Osteoblast (primary cell): Measurements from ENCODE around the gene UTS2B. TPM values are rescaled to one million over a fixed set of nuclear protein-coding genes. Genes with fewer than 3 reads are reported as not detected.

Experiments used
- DNase-seq: peaks from one replicate; pipeline ENCODE4 v3.0.0; 2011; ENCODE audit warnings: low spot score, mixed read lengths; ENCODE audit not compliant: insufficient read length; ENCODE audit errors: missing footprints
- H2AFZ ChIP-seq: 2 replicates; pipeline ENCODE4 v1.6.0; 2011; ENCODE audit warnings: mild to moderate bottlenecking, low read length
- H3K27ac ChIP-seq: 2 replicates; pipeline ENCODE4 v1.5.1; 2011; ENCODE audit warnings: mild to moderate bottlenecking, low read depth, low read length, moderate library complexity
- H3K27me3 ChIP-seq: 2 replicates; pipeline ENCODE4 v1.6.0; 2012; ENCODE audit warnings: mild to moderate bottlenecking, control low read depth, inconsistent platforms, low read length, moderate library complexity; ENCODE audit not compliant: insufficient read depth
- H3K36me3 ChIP-seq: 2 replicates; pipeline ENCODE4 v1.5.1; 2011; ENCODE audit warnings: mild to moderate bottlenecking, low read length, control low read depth, moderate library complexity; ENCODE audit not compliant: insufficient read depth
- H3K4me1 ChIP-seq: 2 replicates; pipeline ENCODE4 v1.5.1; 2011; ENCODE audit warnings: mild to moderate bottlenecking, low read length, control low read depth, moderate library complexity; ENCODE audit not compliant: insufficient read depth
- H3K4me2 ChIP-seq: 2 replicates; pipeline ENCODE4 v1.6.0; 2011; ENCODE audit warnings: mild to moderate bottlenecking, low read length; ENCODE audit not compliant: insufficient read depth
- H3K4me3 ChIP-seq: fragments of 200-600 bp; sonication (generic); 3 replicates; pipeline ENCODE4 v1.5.1; 2012; ENCODE audit warnings: mild to moderate bottlenecking, low read length, inconsistent platforms; ENCODE audit not compliant: insufficient read depth
- H3K79me2 ChIP-seq: 2 replicates; pipeline ENCODE4 v1.6.0; 2012; ENCODE audit warnings: mild to moderate bottlenecking, low read length, control low read depth, inconsistent platforms; ENCODE audit not compliant: insufficient read depth
- H3K9me3 ChIP-seq: 2 replicates; pipeline ENCODE4 v1.5.1; 2011; ENCODE audit warnings: low read depth, low read length, control low read depth
- H4K20me1 ChIP-seq: 2 replicates; pipeline ENCODE4 v1.6.0; 2012; ENCODE audit warnings: mild to moderate bottlenecking, low read length, control low read depth; ENCODE audit not compliant: insufficient read depth
- CTCF ChIP-seq: IDR thresholded peaks from 2 replicates; pipeline ENCODE4 v1.5.1; 2011; ENCODE audit warnings: mild to moderate bottlenecking, low read depth, low read length, moderate library complexity; ENCODE audit errors: extremely low read depth
- total RNA-seq: library from RNA; depleted of rRNA; stranded (reverse); fragments of >200 nt; gene quantifications from 2 replicates; pipeline ENCODE4 v1.2.3, GENCODE V29; 2012

The UTS2B gene
- total RNA-seq, 1 donor, result 1.1 TPM

- H3K27ac ChIP-seq, result no peak overlapping the region
- no peak for DNase-seq
- TF ChIP-seq CTCF, result no peak
- H3K79me2 ChIP-seq, result peaks cover 8% of the 10 kb centered on the region
- no peak overlapping the region for H2AFZ ChIP-seq
- H4K20me1 ChIP-seq, result no peaks in the 10 kb centered on the region
- H3K4me1 ChIP-seq, result peaks cover 13% of the 10 kb centered on the region
- H3K4me2 ChIP-seq, result no peak overlapping the region
- peaks cover 14% of the 10 kb centered on the region for H3K36me3 ChIP-seq
- H3K9me3 ChIP-seq, result no peaks in the 10 kb centered on the region
- no peak overlapping the region for H3K4me3 ChIP-seq
- no peaks in the 10 kb centered on the region for H3K27me3 ChIP-seq
Observed at GRCh38 chr3:191369616-191370010, 39.3 kb upstream of the UTS2B start.

- Histone ChIP-seq H3K36me3 (peaks cover 14% of the 10 kb centered on the region), H3K4me1 (peaks cover 10% of the 10 kb centered on the region), H3K9me3 (no peaks in the 10 kb centered on the region), H3K27me3 (no peaks in the 10 kb centered on the region), H3K4me2 (no peak overlapping the region), H3K79me2 (peaks cover 8% of the 10 kb centered on the region), H3K4me3 (no peak overlapping the region), H4K20me1 (no peaks in the 10 kb centered on the region), H2AFZ (no peak overlapping the region), H3K27ac (no peak overlapping the region)
- TF ChIP-seq CTCF, result no peak
- DNase-seq, result no peak
Observed at GRCh38 chr3:191368755-191369615, 38.7 kb upstream of the UTS2B start.

- no peak for TF ChIP-seq CTCF
- Histone ChIP-seq H3K4me1 (no peaks in the 10 kb centered on the region), H4K20me1 (no peaks in the 10 kb centered on the region), H3K4me2 (no peak overlapping the region), H2AFZ (no peak overlapping the region), H3K27me3 (no peaks in the 10 kb centered on the region), H3K9me3 (no peaks in the 10 kb centered on the region), H3K4me3 (no peak overlapping the region), H3K27ac (no peak overlapping the region), H3K79me2 (peaks cover 13% of the 10 kb centered on the region), H3K36me3 (peaks cover 37% of the 10 kb centered on the region)
- peak; percentile 67 for DNase-seq
Observed at GRCh38 chr3:191366675-191367074, 36.3 kb upstream of the UTS2B start.

- no peak for TF ChIP-seq CTCF
- no peak overlapping the region for H3K4me3 ChIP-seq
- no peak overlapping the region for H3K4me2 ChIP-seq
- peaks cover 41% of the 10 kb centered on the region for H3K79me2 ChIP-seq
- DNase-seq, result peak; percentile 30
- no peak overlapping the region for H3K27ac ChIP-seq
- no peaks in the 10 kb centered on the region for H3K27me3 ChIP-seq
- no peaks in the 10 kb centered on the region for H4K20me1 ChIP-seq
- no peak overlapping the region for H2AFZ ChIP-seq
- H3K4me1 ChIP-seq, result no peaks in the 10 kb centered on the region
- H3K36me3 ChIP-seq, result peaks cover 46% of the 10 kb centered on the region
- H3K9me3 ChIP-seq, result no peaks in the 10 kb centered on the region
Observed at GRCh38 chr3:191363221-191363620, 32.9 kb upstream of the UTS2B start.
